RWPE2 (cell line): ENCODE measurements around the gene PTPN23.
A peak's percentile ranks its signal among the peaks of the same experiment; 100 is the strongest.

Experiments
- ATAC-seq: fragments of 200-7000 bp; cut with Tn5 transposase; 3 replicates; pipeline ENCODE4 v1.9.1; 2021; ENCODE audit warnings: low read depth
- DNase-seq: peaks from one replicate; pipeline ENCODE4 v3.0.0-alpha.2; 2020; ENCODE audit warnings: low spot score
- H3K27ac ChIP-seq: fragments of 450-650 bp; 2 replicates; pipeline ENCODE4 v1.5.1; 2017; ENCODE audit warnings: mild to moderate bottlenecking; ENCODE audit not compliant: poor library complexity, severe bottlenecking
- H3K27me3 ChIP-seq: fragments of 250-450 bp; sonication (Bioruptor Pico); 2 replicates; pipeline ENCODE4 v1.5.1; 2021; ENCODE audit warnings: mild to moderate bottlenecking, moderate library complexity; ENCODE audit not compliant: insufficient read depth, poor library complexity, severe bottlenecking
- H3K36me3 ChIP-seq: fragments of 250-450 bp; sonication (Bioruptor Pico); 2 replicates; pipeline ENCODE4 v1.5.1; 2020; ENCODE audit warnings: low read depth, mild to moderate bottlenecking, moderate library complexity
- H3K4me1 ChIP-seq: fragments of 250-450 bp; sonication (Bioruptor Pico); 2 replicates; pipeline ENCODE4 v1.5.1; 2021; ENCODE audit warnings: mild to moderate bottlenecking, moderate library complexity; ENCODE audit not compliant: insufficient read depth, poor library complexity, severe bottlenecking
- H3K4me3 ChIP-seq: fragments of 250-450 bp; sonication (Bioruptor Pico); 2 replicates; pipeline ENCODE4 v1.5.1; 2021; ENCODE audit warnings: mild to moderate bottlenecking, moderate library complexity; ENCODE audit not compliant: severe bottlenecking
- H3K9me3 ChIP-seq: fragments of 250-450 bp; sonication (Bioruptor Pico); 2 replicates; pipeline ENCODE4 v1.5.1; 2021; ENCODE audit warnings: mild to moderate bottlenecking, moderate library complexity; ENCODE audit not compliant: severe bottlenecking
- TF ChIP-seq, protein P1 (sequence below): fragments of 450-650 bp; IDR thresholded peaks from one replicate; pipeline ENCODE4 v1.5.1; 2017; ENCODE audit warnings: mild to moderate bottlenecking, moderate library complexity; ENCODE audit not compliant: poor library complexity, severe bottlenecking

PTPN23 gene

DNA sequence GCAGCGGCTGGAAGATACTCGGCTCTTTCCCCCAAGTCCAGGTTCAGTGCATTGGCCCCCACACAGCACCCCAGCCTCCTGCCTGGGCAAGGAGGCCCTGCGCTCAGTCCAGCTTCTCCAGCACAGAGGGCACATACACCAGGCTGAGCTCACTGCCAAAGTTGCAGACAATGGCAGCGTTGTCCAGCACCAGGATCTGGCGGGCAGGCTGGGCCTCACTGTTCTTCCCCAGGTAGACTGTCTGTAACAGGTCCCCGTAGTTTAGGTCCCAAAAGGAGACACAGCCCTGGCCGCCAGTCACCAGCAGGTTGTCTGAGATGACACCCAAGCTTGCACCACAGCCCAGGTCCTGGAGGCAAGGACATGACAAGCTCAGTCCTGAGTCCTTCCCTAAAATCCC lies 32.9 kb downstream of the PTPN23 start:
- H3K27me3 ChIP-seq = no peaks in the 10 kb centered on the region
- no peak overlapping the region for H3K27ac ChIP-seq
- no peaks in the 10 kb centered on the region for H3K4me1 ChIP-seq
- ATAC-seq (no peak), DNase-seq (no peak)
- no peaks in the 10 kb centered on the region for H3K9me3 ChIP-seq
- peaks cover 53% of the 10 kb centered on the region for H3K36me3 ChIP-seq
- TF ChIP-seq, protein P1, sequence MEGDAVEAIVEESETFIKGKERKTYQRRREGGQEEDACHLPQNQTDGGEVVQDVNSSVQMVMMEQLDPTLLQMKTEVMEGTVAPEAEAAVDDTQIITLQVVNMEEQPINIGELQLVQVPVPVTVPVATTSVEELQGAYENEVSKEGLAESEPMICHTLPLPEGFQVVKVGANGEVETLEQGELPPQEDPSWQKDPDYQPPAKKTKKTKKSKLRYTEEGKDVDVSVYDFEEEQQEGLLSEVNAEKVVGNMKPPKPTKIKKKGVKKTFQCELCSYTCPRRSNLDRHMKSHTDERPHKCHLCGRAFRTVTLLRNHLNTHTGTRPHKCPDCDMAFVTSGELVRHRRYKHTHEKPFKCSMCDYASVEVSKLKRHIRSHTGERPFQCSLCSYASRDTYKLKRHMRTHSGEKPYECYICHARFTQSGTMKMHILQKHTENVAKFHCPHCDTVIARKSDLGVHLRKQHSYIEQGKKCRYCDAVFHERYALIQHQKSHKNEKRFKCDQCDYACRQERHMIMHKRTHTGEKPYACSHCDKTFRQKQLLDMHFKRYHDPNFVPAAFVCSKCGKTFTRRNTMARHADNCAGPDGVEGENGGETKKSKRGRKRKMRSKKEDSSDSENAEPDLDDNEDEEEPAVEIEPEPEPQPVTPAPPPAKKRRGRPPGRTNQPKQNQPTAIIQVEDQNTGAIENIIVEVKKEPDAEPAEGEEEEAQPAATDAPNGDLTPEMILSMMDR = no peak
- no peak overlapping the region for H3K4me3 ChIP-seq

DNA sequence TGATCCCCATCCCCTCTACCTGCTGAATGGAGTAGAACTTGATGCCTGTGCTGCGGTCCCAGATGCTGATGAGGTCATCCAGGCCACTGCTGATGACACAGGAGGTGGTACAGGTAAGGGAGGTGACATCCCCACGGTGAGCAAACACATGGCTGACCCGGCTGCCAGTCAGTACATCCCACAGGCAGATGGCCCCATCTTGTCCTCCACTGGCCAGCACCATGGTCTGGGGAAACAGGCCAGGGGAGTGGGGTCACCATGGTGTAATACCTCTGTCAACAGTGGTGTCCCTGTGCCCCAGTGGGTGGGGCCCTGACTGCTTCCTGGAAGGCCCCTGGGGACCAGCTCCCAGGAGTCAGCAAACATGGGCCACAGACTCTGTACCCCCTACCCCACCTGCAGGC lies 33.3 kb downstream of the PTPN23 start:
- ATAC-seq = no peak
- Histone ChIP-seq H3K4me1 (no peaks in the 10 kb centered on the region), H3K9me3 (no peaks in the 10 kb centered on the region), H3K27ac (no peak overlapping the region), H3K4me3 (no peak overlapping the region), H3K27me3 (no peaks in the 10 kb centered on the region), H3K36me3 (peaks cover 49% of the 10 kb centered on the region)
- no peak for DNase-seq
- TF ChIP-seq, protein P1 = no peak

DNA sequence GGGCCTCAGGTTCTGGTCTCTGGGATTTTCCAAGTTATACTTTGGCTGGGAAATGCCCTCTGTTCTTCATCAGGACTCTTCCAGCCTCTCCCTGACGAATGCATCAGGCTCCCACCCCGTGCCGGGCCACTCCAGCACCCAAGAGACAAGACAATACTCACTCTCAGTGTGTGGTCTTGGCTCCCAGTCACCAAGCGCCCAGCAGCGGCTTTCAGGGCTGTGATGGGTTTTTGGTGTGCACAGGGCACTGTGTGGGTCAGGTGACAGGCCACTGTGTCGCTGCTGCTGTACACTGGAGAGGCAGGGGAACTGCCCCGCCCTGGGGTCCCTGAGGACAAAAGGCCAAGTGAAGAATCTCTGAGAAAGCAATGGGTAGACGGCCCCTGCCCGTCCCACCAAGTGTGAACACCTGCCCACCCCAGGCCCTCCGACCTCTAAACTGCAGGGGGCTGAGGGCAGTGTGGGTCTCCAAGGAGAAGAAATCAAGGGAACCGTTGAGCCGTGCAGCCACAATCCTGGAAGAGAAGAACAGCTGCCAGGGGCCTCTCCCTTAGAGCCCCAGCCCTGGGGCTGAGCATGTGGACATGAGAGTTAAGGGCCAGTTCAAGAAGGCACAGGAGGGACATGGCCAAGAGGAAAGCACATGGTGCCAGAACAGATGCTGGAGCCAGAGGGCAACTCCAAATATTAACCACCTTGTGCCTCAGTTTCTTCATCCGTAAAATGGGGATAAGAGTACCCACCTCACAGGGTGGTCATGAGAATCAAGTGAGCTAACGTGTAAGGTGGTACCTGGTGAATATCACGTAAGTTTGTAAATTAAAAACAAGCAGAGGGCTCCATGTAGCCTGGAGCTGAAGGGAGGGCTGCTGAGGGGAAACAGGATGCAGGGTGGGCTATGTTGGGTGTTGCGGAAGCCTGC lies 34.1 kb downstream of the PTPN23 start:
- no peak overlapping the region for H3K4me3 ChIP-seq
- ATAC-seq (no peak), DNase-seq (no peak)
- no peaks in the 10 kb centered on the region for H3K4me1 ChIP-seq
- no peak overlapping the region for H3K27ac ChIP-seq
- no peaks in the 10 kb centered on the region for H3K27me3 ChIP-seq
- TF ChIP-seq, protein P1 = no peak
- H3K36me3 ChIP-seq = peaks cover 47% of the 10 kb centered on the region
- no peaks in the 10 kb centered on the region for H3K9me3 ChIP-seq

DNA sequence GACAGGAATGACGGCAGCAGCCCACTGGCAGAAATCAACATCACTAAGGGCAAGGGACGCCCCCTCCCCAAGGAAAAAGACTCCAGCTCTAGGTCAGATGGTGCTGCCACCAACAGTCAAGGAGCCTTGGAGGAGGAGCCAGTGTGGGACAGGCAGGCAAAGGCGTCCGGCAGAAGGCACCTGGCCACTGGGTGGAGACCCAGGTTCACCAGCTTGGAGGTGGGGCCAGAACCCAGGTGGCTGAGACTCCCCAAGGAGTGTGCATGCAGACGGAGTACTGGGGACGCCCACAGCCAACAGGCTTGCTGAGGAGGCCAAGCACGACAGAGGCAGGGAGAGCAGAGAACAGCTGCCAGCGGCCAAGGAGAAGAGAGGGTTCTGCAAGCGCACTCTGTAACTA lies 35.2 kb downstream of the PTPN23 start:
- peak; percentile 4; the same call in 1 of the 3 replicates for ATAC-seq
- Histone ChIP-seq H3K27me3 (no peaks in the 10 kb centered on the region), H3K9me3 (no peaks in the 10 kb centered on the region), H3K4me1 (no peaks in the 10 kb centered on the region), H3K27ac (no peak overlapping the region), H3K4me3 (no peak overlapping the region), H3K36me3 (peaks cover 53% of the 10 kb centered on the region)
- no peak for DNase-seq
- TF ChIP-seq, protein P1 = no peak
